ENCODE measurements around the gene CCDC88C.

DNA sequence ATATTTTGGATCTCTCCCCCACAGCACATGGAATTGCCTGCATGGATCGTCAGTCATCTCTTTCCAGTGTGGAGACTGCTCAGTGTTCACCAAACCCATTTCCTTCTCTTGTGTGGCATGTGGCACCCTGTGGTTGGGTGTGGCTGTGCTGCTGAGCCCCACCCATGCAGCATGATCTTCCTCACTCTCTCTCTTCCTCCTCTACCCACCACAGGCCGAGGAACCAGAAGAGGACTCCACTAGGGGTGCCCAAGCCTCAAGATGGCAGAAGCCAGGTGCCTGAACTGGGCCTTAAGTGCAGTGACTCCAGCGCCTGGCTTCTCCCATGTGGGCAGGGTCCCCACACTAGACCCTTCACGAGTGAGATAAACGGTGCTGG, 106.3 kb downstream of the CCDC88C start:
- TF ChIP-seq EZH2phosphoT487 (IDR thresholded peaks at IDR 0.05; ENCODE audit: unreplicated experiment): no peak
- no peak for TF ChIP-seq CTCF (conservative IDR thresholded peaks at IDR 0.05; ENCODE audit: low read depth in 2 of 2)
- TF ChIP-seq EZH2 (IDR thresholded peaks at IDR 0.05; ENCODE audit: low read depth, unreplicated experiment): no peak
- TF ChIP-seq REST (IDR thresholded peaks at IDR 0.05; ENCODE audit: unreplicated experiment): no peak
